DLD1 (cell line): ENCODE data around the gene NOX5.
"Not testable (repeated sequence)": the region's sequence is repeated elsewhere in the genome, so short reads cannot be mapped to it uniquely, and the experiment has no call there.

Experiments
- in situ Hi-C: cut with HindIII; loops from 2 replicates; pipeline ENCODE4 v1.10.0; 2017; ENCODE audit warnings: low sequenced_read_pairs

The NOX5 gene

GRCh38 chr15:69014454-69014853 lies at the start of gene NOX5:
Gene NOX5, plus strand, starts transcription at chr15:69014695. Its CDS starts 41 bp downstream, at chr15:69014736.
- in situ Hi-C loops, result no loop called here

DNA sequence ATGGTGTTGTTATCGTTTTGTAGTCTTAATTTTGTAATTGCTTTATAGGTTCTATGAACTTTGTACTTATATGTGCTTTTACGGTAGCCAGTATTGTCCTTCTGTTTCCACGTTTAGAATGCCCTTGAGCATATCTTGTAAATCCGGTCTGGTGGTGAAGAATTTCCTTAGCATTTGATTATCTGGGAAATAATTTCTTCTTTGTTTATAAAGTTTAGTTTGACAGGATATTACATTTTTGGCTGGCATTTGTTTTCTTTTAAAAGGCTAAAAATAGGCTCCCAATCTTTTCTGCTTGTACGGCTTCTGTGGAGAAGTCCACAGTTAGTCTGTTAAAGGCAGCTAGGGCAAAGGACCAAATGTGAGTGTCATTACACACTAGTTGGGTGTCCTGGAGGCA lies 47.5 kb upstream of the NOX5 start:
- in situ Hi-C loops, result no loop called here

GRCh38 chr15:68967948-68968347 lies 46.5 kb upstream of the NOX5 start:
- in situ Hi-C loops, result no loop called here

DNA sequence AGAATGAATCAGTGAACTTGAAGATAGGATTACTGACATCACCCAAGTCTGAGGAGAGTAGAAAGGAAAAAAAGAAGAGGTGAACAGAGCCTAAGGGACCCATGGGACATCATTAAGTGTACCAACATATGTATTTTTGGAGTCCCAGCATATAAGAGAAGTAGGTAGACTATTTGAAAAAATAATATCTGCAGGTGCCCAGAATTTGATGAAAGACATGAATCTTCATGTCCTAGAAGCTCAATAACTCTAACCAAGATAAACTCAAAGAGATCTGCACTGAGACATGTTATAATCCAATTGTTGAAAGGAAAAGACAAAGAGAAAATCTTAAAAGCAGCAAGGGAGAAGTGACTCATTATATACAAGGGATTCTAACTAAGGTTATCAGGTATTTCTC lies 45.2 kb upstream of the NOX5 start:
- in situ Hi-C loops, result no loop called here

DNA sequence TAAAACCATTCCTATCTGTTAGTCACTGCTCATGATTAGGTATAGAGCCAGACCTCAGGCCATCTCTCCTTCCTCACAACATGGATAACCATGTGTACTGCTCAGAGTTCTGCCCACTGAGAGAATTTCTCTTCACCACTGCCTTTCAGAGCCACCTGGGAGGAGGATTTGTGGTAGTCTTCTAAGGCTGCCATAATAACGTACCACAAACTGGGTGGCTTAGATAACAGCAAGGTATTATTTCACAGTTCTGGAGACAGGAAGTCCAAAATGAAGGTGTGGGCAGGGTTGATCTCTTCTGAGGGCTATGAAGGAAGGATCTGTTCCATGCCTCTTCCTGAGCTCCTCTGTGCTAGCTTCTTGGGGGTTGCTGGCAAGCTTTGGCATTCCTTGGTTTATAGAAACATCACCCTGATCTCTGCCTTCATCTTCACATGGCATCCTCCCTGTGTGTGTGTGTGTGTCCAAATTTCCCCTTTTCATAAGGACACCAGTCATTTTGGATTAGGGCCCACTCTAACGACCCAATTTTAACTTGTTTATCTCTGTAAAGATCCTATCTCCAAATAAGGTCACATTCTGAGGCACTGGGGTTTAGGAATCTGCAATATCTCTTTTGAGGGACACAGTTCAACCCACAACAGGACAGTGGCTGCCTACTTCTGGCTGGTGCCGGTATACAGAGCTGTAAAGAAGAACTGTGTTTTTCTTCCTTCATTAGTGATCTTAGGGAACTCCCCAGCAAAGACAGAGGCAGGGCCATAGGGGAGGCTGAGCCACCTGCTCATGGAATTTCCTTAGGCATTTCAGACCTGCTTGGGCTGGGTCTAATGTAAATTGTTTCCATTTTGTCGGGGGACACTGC lies 42.1 kb upstream of the NOX5 start:
- in situ Hi-C loops, result no loop called here

- in situ Hi-C loops, result not testable (repeated sequence)
Observed at GRCh38 chr15:68975651-68976160, 38.8 kb upstream of the NOX5 start.

- in situ Hi-C loops, result not testable (repeated sequence)
Observed at GRCh38 chr15:68977426-68977825, 37.1 kb upstream of the NOX5 start.

GRCh38 chr15:68979006-68979405 lies 35.5 kb upstream of the NOX5 start:
- in situ Hi-C loops, result no loop called here

- in situ Hi-C loops, result loop anchor here (5.0 kb wide), 1 partner anchor 83 kb away; no protein-coding TSS in a partner anchor
Observed at GRCh38 chr15:68979816-68980215, 34.7 kb upstream of the NOX5 start.

GRCh38 chr15:68980786-68981185 lies 33.7 kb upstream of the NOX5 start:
- in situ Hi-C loops, result loop anchor here (5.0 kb wide), 1 partner anchor 83 kb away; no protein-coding TSS in a partner anchor

GRCh38 chr15:68981941-68982340 lies 32.6 kb upstream of the NOX5 start:
- in situ Hi-C loops, result loop anchor here (5.0 kb wide), 1 partner anchor 85 kb away; no protein-coding TSS in a partner anchor

- in situ Hi-C loops, result loop anchor here (5.0 kb wide), 1 partner anchor 86 kb away; no protein-coding TSS in a partner anchor
Observed at GRCh38 chr15:68982976-68983563, 31.4 kb upstream of the NOX5 start.

- in situ Hi-C loops, result loop anchor here (5.0 kb wide), 1 partner anchor 87 kb away; no protein-coding TSS in a partner anchor
Observed at GRCh38 chr15:68983961-68984481, 30.5 kb upstream of the NOX5 start.

DNA sequence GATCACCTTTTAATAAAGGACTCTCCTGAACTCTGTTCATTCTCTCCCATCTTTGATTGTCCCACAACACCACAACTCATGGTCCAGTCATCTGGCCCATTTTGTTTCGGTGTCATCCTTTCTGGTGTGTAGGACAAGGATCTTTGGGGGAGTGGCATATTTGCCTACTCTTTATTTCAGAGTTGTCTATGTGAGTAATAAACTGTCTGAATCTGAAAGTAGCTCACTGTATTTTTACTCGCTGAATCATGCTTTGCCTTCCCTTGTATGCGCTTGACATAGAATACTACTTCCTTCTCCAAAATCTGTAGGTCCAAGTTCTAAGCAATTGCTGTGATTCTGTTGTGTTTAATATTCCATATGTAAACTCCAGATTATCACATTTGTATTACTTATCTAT lies 29.9 kb upstream of the NOX5 start:
- in situ Hi-C loops, result loop anchor here (5.0 kb wide), 1 partner anchor 87 kb away; no protein-coding TSS in a partner anchor

- in situ Hi-C loops, result no loop called here
Observed at GRCh38 chr15:68985361-68985891, 29.1 kb upstream of the NOX5 start.

GRCh38 chr15:68986322-68986721 lies 28.2 kb upstream of the NOX5 start:
- in situ Hi-C loops, result no loop called here

GRCh38 chr15:68987120-68987519 lies 27.4 kb upstream of the NOX5 start:
- in situ Hi-C loops, result no loop called here

DNA sequence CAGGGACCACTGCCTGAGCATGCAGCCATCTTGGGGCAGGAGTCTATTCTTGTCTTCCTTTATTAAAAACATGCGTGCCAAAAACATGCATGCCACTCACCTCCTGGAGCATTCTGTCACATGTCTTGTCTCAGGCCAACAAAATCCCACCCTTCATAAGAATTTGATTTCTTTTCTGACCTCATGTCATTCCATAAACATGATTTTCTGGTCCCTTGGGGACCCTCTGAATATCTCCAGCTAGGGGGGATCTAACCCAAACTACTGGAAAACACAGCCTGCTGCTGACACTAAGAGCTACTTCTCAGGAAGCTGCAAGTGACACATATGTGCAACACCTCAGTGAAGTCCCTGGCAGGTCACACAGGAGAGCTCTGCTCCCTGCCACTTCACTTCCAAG lies 26.8 kb upstream of the NOX5 start:
- in situ Hi-C loops, result no loop called here

DNA sequence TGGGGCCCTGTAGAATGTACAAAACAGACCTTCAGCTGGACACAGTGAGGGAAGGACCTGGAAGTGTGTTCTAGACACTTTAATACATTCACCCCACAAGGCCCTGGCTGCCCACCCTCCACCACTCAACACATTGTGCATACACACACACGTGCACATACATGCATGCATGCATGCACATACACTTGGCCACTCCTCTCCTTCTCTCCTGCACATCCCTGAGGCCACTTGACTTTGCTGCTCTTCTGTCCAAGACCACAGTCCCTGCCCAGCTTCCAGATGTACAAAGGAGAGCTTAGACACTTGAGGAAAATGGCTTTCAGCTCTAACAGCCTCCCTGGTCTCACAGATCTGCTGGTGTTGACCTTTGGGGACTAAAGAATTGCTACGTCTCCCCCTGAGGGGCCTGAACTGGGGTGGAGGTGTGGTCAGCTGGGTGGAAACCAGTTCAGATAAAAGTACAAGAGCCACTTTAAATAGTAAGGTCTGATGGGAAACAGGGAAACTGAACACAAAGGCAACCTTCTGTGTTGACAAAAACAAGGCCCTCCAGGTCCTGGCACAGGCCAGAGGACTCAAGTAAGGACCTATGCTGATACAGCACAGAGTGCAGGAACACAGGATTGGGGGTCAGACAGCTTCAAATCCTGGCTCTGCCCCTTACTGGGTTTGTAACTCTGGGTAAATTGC lies 24.8 kb upstream of the NOX5 start:
- in situ Hi-C loops, result no loop called here

DNA sequence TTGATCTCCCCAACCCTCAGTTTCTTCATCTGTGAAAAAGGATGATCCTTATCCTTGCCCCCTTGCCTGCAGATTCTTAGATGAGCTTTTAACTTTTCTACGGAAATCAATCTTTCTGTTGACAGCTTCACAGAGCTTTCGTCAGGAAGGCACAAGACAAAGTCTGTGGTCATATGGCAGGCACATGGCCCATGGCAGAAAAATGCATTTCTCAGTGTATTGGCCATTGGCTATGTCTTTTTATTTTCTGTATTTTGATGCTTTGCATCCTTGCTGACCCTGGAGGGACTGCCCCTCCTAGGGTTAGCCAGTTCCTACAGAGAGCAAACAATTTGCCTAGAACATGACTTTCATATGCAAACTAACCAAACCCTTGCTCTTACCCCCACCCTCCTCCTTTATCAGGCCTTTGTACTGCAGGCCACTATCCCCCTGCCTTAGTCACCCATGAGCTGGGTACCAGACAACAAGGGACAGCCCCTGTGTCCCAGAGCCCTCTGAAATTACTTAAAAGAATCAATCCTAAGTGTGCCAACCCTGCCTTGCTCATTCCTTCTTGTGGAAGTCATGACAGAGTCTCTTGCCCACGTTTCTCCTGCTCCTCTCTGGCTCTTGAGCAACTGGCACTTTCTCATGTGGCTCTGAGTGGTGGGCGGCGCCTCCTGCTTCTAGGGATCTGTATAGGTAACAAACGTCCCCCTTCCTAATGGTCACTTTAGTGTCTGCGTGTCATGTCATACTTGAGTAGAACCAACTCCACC lies 24.1 kb upstream of the NOX5 start:
- in situ Hi-C loops, result no loop called here
